ENCODE results near the gene CAB39L. TPM values are rescaled to one million over a fixed set of nuclear protein-coding genes. Genes with fewer than 3 reads are reported as not detected.
A peak's percentile ranks its signal among the peaks of the same experiment; 100 is the strongest.

The CAB39L gene
- total and polyA plus RNA-seq, 2 of the 13 experiments (the other 11 are each of a cell fraction or from before 2014, with no cell fraction given), result 3.1 to 6.1 TPM

DNA sequence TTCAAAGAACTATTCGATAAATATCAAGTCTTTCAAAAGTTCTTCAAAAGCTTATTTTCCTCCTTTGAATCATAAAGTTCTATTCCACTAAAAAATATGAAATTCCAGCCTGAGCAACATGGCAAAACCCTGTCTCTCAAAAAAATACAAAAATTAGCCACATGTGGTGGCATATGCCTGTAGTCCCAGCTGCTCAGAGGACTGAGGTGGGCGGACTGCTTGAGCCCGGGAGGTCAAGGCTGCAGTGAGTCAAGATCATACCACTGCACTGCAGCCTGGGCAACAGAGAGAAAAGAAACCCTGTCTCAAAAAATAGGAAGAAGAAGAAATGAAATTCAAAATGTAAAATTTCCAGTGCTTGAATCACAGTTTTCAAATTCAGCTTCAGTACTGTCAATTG is 24.6 kb downstream of the CAB39L start:
- Histone ChIP-seq H3K27me3 (ENCODE audit: control insufficient read depth in 1 of 2, insufficient read depth in 2 of 2, low read length in 2 of 2) (no peaks in the 10 kb centered on the region), H4K20me1 (ENCODE audit: insufficient read depth, low read length) (no peaks in the 10 kb centered on the region), H3K36me3 (replicated peaks in 1 of 2; ENCODE audit: control insufficient read depth in 1 of 2, insufficient read depth in 2 of 2, low read length in 2 of 2) (no peaks in the 10 kb centered on the region), H3K4me2 (ENCODE audit: low read depth, low read length) (no peak overlapping the region), H3K4me3 (replicated peaks in 1 of 3; ENCODE audit: insufficient read depth in 1 of 3, low read depth in 2 of 3, low read length in 3 of 3) (no peak overlapping the region), H3K9ac (ENCODE audit: insufficient read depth, low read depth, low read length) (no peak overlapping the region), H3K27ac (ENCODE audit: extremely low read length, insufficient read depth, low read length) (no peak overlapping the region), H3K9me3 (ENCODE audit: low read length) (no peaks in the 10 kb centered on the region), H2AFZ (ENCODE audit: low read length) (no peak overlapping the region), H3K79me2 (ENCODE audit: insufficient read depth, low read length) (no peaks in the 10 kb centered on the region), H3K4me1 (ENCODE audit: insufficient read depth, low read length) (peaks cover 28% of the 10 kb centered on the region)
- DNase-seq (ENCODE audit: low spot score) (peak; percentile 13), ATAC-seq (no peak), FAIRE-seq (no peak)
- intact Hi-C loops (cut with micrococcal nuclease; ENCODE audit: unreplicated experiment), result no loop called here
- BruUV-seq (replicated peaks), result no TSS peak
- ChIA-PET CTCF (ENCODE audit: low intra/inter-chr PET ratio, low total read pairs) (no interaction called here), POLR2A (interaction anchor here (1.8 kb wide), 1 partner anchor 25 kb away, joined by 6 read pairs; the partner anchor contains the start of genes CAB39L and SETDB2)
- in situ Hi-C loops (cut with HindIII; ENCODE audit: extremely low pct_ligation_motif_present, low pct_unique_long_range_greater_than_20kb), result no loop called here
- TF ChIP-seq ETV5 (CRISPR knock-in tag; IDR thresholded peaks at IDR 0.05; ENCODE audit: borderline replicate concordance) (no peak), NR2F6 (IDR thresholded peaks at IDR 0.05) (peak; percentile 16; the same call in 1 of the 2 replicates), NR2F6 (CRISPR knock-in tag; IDR thresholded peaks at IDR 0.05) (peak; percentile 43; the same call in 1 of the 2 replicates)
- 59% methylated on average over 3 of the region's 3 CpGs for WGBS (ENCODE audit: low lambda C conversion rate)

DNA sequence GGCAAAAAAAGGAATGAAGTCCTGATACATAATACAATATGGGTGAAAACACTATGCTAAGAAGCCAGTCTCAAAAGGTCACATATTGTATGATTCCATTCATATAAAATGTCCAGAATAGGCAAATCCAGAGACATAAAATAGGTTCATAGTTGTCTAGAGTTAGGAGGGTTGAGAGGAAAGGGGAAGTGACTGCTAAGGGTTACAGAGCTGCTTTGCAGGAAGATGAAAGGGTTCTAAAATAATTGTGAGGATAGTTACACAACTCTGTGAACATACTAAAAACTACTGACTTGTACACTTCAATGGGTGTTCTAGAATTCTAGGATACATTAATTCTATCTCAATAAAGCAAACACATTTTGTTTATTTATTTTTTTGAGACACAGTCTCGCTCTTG is 25.7 kb downstream of the CAB39L start:
- Histone ChIP-seq H3K27me3 (ENCODE audit: control insufficient read depth in 1 of 2, insufficient read depth in 2 of 2, low read length in 2 of 2) (no peaks in the 10 kb centered on the region), H4K20me1 (ENCODE audit: insufficient read depth, low read length) (no peaks in the 10 kb centered on the region), H3K36me3 (replicated peaks in 1 of 2; ENCODE audit: control insufficient read depth in 1 of 2, insufficient read depth in 2 of 2, low read length in 2 of 2) (no peaks in the 10 kb centered on the region), H3K4me2 (ENCODE audit: low read depth, low read length) (no peak overlapping the region), H3K4me1 (ENCODE audit: insufficient read depth, low read length) (peaks cover 28% of the 10 kb centered on the region), H3K9ac (ENCODE audit: insufficient read depth, low read depth, low read length) (no peak overlapping the region), H3K4me3 (replicated peaks in 1 of 3; ENCODE audit: insufficient read depth in 1 of 3, low read depth in 2 of 3, low read length in 3 of 3) (no peak overlapping the region), H3K27ac (ENCODE audit: extremely low read length, insufficient read depth, low read length) (no peak overlapping the region), H3K79me2 (ENCODE audit: insufficient read depth, low read length) (no peaks in the 10 kb centered on the region), H3K9me3 (ENCODE audit: low read length) (no peaks in the 10 kb centered on the region), H2AFZ (ENCODE audit: low read length) (no peak overlapping the region)
- intact Hi-C loops (cut with micrococcal nuclease; ENCODE audit: unreplicated experiment), result no loop called here
- BruUV-seq (replicated peaks), result no TSS peak
- TF ChIP-seq FOXC1 (CRISPR knock-in tag; IDR thresholded peaks at IDR 0.05; ENCODE audit: borderline replicate concordance) (no peak), ARNT2 (CRISPR knock-in tag; IDR thresholded peaks at IDR 0.05; ENCODE audit: low read depth) (no peak), DR1 (CRISPR knock-in tag; IDR thresholded peaks at IDR 0.05) (no peak), RARG (CRISPR knock-in tag; IDR thresholded peaks at IDR 0.05; ENCODE audit: low read depth) (no peak), IRF2 (CRISPR knock-in tag; IDR thresholded peaks at IDR 0.05) (no peak), ELF3 (CRISPR knock-in tag; IDR thresholded peaks at IDR 0.05) (no peak), PLRG1 (conservative IDR thresholded peaks at IDR 0.05) (no peak), SOX13 (IDR thresholded peaks at IDR 0.05) (no peak), SOX13 (CRISPR knock-in tag; conservative IDR thresholded peaks at IDR 0.05 in 1 of 2, IDR thresholded peaks at IDR 0.05 in 1 of 2) (no peak), MXI1 (IDR thresholded peaks at IDR 0.05; ENCODE audit: borderline replicate concordance, low read depth, low read length) (no peak), HHEX (CRISPR knock-in tag; IDR thresholded peaks at IDR 0.05) (no peak)
- TF ChIP-seq, protein P1, sequence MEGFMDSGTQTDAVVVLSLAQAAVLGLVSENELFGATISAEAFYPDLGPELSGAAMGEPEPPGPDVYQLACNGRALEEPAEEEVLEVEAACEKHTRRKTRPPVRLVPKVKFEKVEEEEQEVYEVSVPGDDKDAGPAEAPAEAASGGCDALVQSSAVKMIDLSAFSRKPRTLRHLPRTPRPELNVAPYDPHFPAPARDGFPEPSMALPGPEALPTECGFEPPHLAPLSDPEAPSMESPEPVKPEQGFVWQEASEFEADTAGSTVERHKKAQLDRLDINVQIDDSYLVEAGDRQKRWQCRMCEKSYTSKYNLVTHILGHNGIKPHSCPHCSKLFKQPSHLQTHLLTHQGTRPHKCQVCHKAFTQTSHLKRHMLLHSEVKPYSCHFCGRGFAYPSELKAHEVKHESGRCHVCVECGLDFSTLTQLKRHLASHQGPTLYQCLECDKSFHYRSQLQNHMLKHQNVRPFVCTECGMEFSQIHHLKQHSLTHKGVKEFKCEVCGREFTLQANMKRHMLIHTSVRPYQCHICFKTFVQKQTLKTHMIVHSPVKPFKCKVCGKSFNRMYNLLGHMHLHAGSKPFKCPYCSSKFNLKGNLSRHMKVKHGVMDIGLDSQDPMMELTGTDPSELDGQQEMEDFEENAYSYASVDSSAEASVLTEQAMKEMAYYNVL (CRISPR knock-in tag; IDR thresholded peaks at IDR 0.05; ENCODE audit: borderline replicate concordance), result no peak
- TF ChIP-seq, protein P2, sequence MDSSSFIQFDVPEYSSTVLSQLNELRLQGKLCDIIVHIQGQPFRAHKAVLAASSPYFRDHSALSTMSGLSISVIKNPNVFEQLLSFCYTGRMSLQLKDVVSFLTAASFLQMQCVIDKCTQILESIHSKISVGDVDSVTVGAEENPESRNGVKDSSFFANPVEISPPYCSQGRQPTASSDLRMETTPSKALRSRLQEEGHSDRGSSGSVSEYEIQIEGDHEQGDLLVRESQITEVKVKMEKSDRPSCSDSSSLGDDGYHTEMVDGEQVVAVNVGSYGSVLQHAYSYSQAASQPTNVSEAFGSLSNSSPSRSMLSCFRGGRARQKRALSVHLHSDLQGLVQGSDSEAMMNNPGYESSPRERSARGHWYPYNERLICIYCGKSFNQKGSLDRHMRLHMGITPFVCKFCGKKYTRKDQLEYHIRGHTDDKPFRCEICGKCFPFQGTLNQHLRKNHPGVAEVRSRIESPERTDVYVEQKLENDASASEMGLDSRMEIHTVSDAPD (CRISPR knock-in tag; IDR thresholded peaks at IDR 0.05), result no peak
- TF ChIP-seq, protein P3, sequence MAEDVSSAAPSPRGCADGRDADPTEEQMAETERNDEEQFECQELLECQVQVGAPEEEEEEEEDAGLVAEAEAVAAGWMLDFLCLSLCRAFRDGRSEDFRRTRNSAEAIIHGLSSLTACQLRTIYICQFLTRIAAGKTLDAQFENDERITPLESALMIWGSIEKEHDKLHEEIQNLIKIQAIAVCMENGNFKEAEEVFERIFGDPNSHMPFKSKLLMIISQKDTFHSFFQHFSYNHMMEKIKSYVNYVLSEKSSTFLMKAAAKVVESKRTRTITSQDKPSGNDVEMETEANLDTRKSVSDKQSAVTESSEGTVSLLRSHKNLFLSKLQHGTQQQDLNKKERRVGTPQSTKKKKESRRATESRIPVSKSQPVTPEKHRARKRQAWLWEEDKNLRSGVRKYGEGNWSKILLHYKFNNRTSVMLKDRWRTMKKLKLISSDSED (CRISPR knock-in tag; IDR thresholded peaks at IDR 0.05), result no peak
- in situ Hi-C loops (cut with HindIII; ENCODE audit: extremely low pct_ligation_motif_present, low pct_unique_long_range_greater_than_20kb), result no loop called here
- ATAC-seq, result no peak
- POLR2A ChIA-PET, result no interaction called here
- no peak for DNase-seq (ENCODE audit: low spot score)
- no peak for FAIRE-seq
- CTCF ChIA-PET (ENCODE audit: low intra/inter-chr PET ratio, low total read pairs), result no interaction called here
- WGBS (ENCODE audit: low lambda C conversion rate), result 87% methylated on average over 1 of the region's 1 CpG

All from HepG2 (cell line).